Prostate gland (tissue), 2 donors: ENCODE results near the gene SCLT1. TPM values are rescaled to one million over a fixed set of nuclear protein-coding genes. Genes with fewer than 3 reads are reported as not detected.

Experiments used
- DNase-seq: peaks from one replicate; pipeline ENCODE4 v3.0.0-alpha.2; 2019; ENCODE audit warnings: low spot score
- H3K27ac ChIP-seq, 2 donors: fragments of 200-600 bp; sonication (generic); 2 replicates each; pipeline ENCODE4 v1.5.1; 2017 to 2019
- H3K27me3 ChIP-seq: fragments of 200-600 bp; sonication (generic); replicated peaks from 2 replicates; pipeline ENCODE4 v1.5.1; 2019; ENCODE audit not compliant: insufficient read depth
- H3K36me3 ChIP-seq, 2 donors: fragments of 200-600 bp; sonication (generic); 1 replicate in 1 of 2; 2 replicates in 1 of 2; pipeline versions ENCODE4 v1.5.1 to v1.8.1; 2017 to 2019
- H3K4me1 ChIP-seq: fragments of 200-600 bp; sonication (generic); replicated peaks from 2 replicates; pipeline ENCODE4 v1.5.1; 2019
- H3K4me3 ChIP-seq, 2 donors: fragments of 200-600 bp; sonication (generic); 2 replicates each; pipeline ENCODE4 v1.5.1; 2017 to 2019
- H3K9me3 ChIP-seq: fragments of 200-600 bp; sonication (generic); 2 replicates; pipeline ENCODE4 v1.5.1; 2017
- POLR2A ChIP-seq: fragments of 450-650 bp; IDR thresholded peaks from one replicate; pipeline ENCODE4 v1.6.1; 2016; ENCODE audit warnings: antibody characterized with exemption, mild to moderate bottlenecking
- POLR2AphosphoS5 ChIP-seq: sonication (generic); formaldehyde crosslinking; IDR thresholded peaks from one replicate; pipeline ENCODE4 v1.6.1; 2017; ENCODE audit warnings: antibody characterized with exemption
- WGBS: methylation state at CpG from one replicate; pipeline ENCODE4 v1.1.5; 2018; 5-methylcytosine and 5-hydroxymethylcytosine counted together
- intact Hi-C: fragments of 100-400 bp; cut with DNase I; formaldehyde crosslinking; loops from one replicate; pipeline ENCODE4 v1.14.2; 2022
- total RNA-seq, 2 donors: library from RNA; depleted of rRNA; stranded (reverse); fragments of >200 nt; gene quantifications; one replicate each; pipeline ENCODE4 v1.1.0, GENCODE V29; 2016
- TF ChIP-seq, protein P1 (sequence below), 4 experiments: fragments of 200-600 bp in 2 of 4; fragments of 450-650 bp in 2 of 4; sonication (generic) in 2 of 4; IDR thresholded peaks; 1 replicate in 3 of 4; 2 replicates in 1 of 4; pipeline ENCODE4 v1.5.1; 2016 to 2019; ENCODE audit warnings: antibody characterized with exemption in 4 of 4, mild to moderate bottlenecking in 2 of 4, moderate library complexity in 2 of 4

The SCLT1 gene
- total RNA-seq, 2 donors from 2014 or later = 6.6 to 7.0 TPM

- Histone ChIP-seq H3K36me3 (no peaks in the 10 kb centered on the region), H3K27ac (no peak overlapping the region), H3K27me3 (no peaks in the 10 kb centered on the region), H3K9me3 (no peaks in the 10 kb centered on the region), H3K4me1 (no peaks in the 10 kb centered on the region), H3K4me3 (no peak overlapping the region)
- intact Hi-C loops = no loop called here
- WGBS = 75% methylated on average over 2 of the region's 2 CpGs
- no peak for DNase-seq
- no peak for TF ChIP-seq POLR2A
- TF ChIP-seq, protein P1, sequence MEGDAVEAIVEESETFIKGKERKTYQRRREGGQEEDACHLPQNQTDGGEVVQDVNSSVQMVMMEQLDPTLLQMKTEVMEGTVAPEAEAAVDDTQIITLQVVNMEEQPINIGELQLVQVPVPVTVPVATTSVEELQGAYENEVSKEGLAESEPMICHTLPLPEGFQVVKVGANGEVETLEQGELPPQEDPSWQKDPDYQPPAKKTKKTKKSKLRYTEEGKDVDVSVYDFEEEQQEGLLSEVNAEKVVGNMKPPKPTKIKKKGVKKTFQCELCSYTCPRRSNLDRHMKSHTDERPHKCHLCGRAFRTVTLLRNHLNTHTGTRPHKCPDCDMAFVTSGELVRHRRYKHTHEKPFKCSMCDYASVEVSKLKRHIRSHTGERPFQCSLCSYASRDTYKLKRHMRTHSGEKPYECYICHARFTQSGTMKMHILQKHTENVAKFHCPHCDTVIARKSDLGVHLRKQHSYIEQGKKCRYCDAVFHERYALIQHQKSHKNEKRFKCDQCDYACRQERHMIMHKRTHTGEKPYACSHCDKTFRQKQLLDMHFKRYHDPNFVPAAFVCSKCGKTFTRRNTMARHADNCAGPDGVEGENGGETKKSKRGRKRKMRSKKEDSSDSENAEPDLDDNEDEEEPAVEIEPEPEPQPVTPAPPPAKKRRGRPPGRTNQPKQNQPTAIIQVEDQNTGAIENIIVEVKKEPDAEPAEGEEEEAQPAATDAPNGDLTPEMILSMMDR (IDR thresholded peaks at IDR 0.05) = no peak
- no peak for TF ChIP-seq POLR2AphosphoS5
Observed at GRCh38 chr4:128955751-128956150, 137.6 kb downstream of the SCLT1 start.

- Histone ChIP-seq H3K36me3 (no peaks in the 10 kb centered on the region), H3K4me3 (no peak overlapping the region), H3K9me3 (no peaks in the 10 kb centered on the region), H3K27ac (no peak overlapping the region), H3K4me1 (no peaks in the 10 kb centered on the region), H3K27me3 (no peaks in the 10 kb centered on the region)
- intact Hi-C loops = no loop called here
- 77% methylated on average over 2 of the region's 2 CpGs for WGBS
- TF ChIP-seq, protein P1 (IDR thresholded peaks at IDR 0.05) = no peak
- TF ChIP-seq POLR2AphosphoS5 (no peak), POLR2A (no peak)
- no peak for DNase-seq
Observed at GRCh38 chr4:128954941-128955340, 138.4 kb downstream of the SCLT1 start.

- 82% methylated on average over 2 of the region's 2 CpGs for WGBS
- intact Hi-C loops = no loop called here
Observed at GRCh38 chr4:128951316-128951715, 142.0 kb downstream of the SCLT1 start.

DNA sequence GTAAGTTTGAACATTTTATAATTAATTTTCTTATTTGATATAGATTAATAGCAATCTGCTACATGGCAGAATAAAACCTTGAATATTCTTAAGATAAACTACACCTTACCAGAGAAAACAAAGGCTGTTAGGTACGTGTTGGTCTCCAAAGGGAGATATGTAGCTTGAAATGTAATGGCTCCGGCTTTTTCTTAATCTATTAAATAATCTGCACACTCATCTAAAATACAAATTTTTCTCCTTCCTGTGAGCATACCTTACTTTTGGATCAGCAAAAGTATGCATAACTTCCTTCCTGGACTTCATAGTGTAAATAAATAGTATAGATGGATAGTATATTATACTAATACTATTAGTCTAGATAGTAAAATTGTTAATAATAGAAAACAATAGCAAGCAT is 142.5 kb downstream of the SCLT1 start:
- Histone ChIP-seq H3K27ac (no peak overlapping the region), H3K4me1 (no peaks in the 10 kb centered on the region), H3K36me3 (no peaks in the 10 kb centered on the region), H3K27me3 (no peaks in the 10 kb centered on the region), H3K9me3 (no peaks in the 10 kb centered on the region), H3K4me3 (no peak overlapping the region)
- intact Hi-C loops = no loop called here
- DNase-seq = no peak
- WGBS = 94% methylated on average over 2 of the region's 2 CpGs
- TF ChIP-seq, protein P1 (IDR thresholded peaks at IDR 0.05) = no peak
- TF ChIP-seq POLR2AphosphoS5 = no peak
- TF ChIP-seq POLR2A = no peak

More at GRCh38 chr4:128951316-128951715, 142.0 kb downstream of the SCLT1 start:
- H3K4me1 ChIP-seq = no peaks in the 10 kb centered on the region
- H3K27ac ChIP-seq = no peak overlapping the region
- H3K9me3 ChIP-seq = no peaks in the 10 kb centered on the region
- DNase-seq = no peak
- no peak for TF ChIP-seq POLR2AphosphoS5
- TF ChIP-seq POLR2A = no peak
- TF ChIP-seq, protein P1 (IDR thresholded peaks at IDR 0.05) = no peak
- H3K27me3 ChIP-seq = no peaks in the 10 kb centered on the region
- H3K4me3 ChIP-seq = no peak overlapping the region
- H3K36me3 ChIP-seq = no peaks in the 10 kb centered on the region

DNA sequence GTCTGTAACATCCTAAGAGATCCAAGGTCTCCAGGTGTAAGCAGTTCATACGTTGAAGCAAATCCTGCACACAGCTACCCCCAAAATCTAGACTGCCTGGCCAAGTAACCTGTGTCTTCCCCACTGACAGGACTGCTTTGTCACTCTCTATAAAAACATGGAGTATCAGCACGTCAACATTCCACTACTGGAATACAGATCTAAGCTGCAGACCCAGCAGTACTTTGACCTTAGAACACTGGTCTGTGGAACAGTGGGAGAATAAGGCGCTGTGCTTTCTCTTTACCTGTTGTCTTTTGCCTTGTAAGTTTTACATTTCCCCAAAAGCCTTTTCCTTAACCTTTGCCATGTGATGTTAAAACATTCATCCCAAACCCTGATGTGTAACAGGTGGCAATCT is 146.4 kb downstream of the SCLT1 start:
- H3K27ac ChIP-seq = no peak overlapping the region
- DNase-seq = no peak
- no peaks in the 10 kb centered on the region for H3K27me3 ChIP-seq
- H3K36me3 ChIP-seq = no peaks in the 10 kb centered on the region
- no peaks in the 10 kb centered on the region for H3K4me1 ChIP-seq
- TF ChIP-seq, protein P1 (IDR thresholded peaks at IDR 0.05) = no peak
- TF ChIP-seq POLR2AphosphoS5 = no peak
- TF ChIP-seq POLR2A = no peak
- no peaks in the 10 kb centered on the region for H3K9me3 ChIP-seq
- 89% methylated on average over 3 of the region's 3 CpGs for WGBS
- intact Hi-C loops = no loop called here
- no peak overlapping the region for H3K4me3 ChIP-seq
